BJ (cell line): ENCODE data around the gene DOCK1. TPM values are rescaled to one million over a fixed set of nuclear protein-coding genes. Genes with fewer than 3 reads are reported as not detected.

ENCODE experiments used
- CTCF ChIA-PET: fragments of 350-600 bp; formaldehyde crosslinking; extraction: SDS; loops from one replicate; lab custom pipeline; 2021; ENCODE audit warnings: antibody characterized with exemption, inconsistent platforms; lab: Yijun Ruan, JAX
- POLR2A ChIA-PET: fragments of 300-600 bp; sonication (Branson Sonifier 250); formaldehyde crosslinking; extraction: SDS; loops from one replicate; lab custom pipeline; 2021; ENCODE audit warnings: antibody characterized with exemption; lab: Charles Lee
- DNase-seq: peaks from one replicate; pipeline ENCODE4 v3.0.0-alpha.2; 2011; ENCODE audit warnings: low read depth
- H3K27me3 ChIP-seq: 2 replicates; pipeline ENCODE4 v1.6.0; 2011; ENCODE audit warnings: low read length; ENCODE audit not compliant: control insufficient read depth, insufficient read depth
- H3K36me3 ChIP-seq: 2 replicates; pipeline ENCODE4 v1.5.1; 2011; ENCODE audit warnings: low read length; ENCODE audit not compliant: control insufficient read depth, insufficient read depth
- H3K4me3 ChIP-seq: 2 replicates; pipeline ENCODE4 v1.5.1; 2011; ENCODE audit warnings: low read depth, mild to moderate bottlenecking, control low read depth, low read length
- CTCF ChIP-seq: IDR thresholded peaks from 2 replicates; pipeline ENCODE4 v1.5.1; 2011; ENCODE audit warnings: low read depth, mild to moderate bottlenecking, control low read depth, inconsistent platforms, low read length, moderate library complexity; ENCODE audit not compliant: insufficient read depth
- polyA plus RNA-seq: library from polyadenylated mRNA; depleted of rRNA; stranded (reverse); fragments of >200 nt; gene quantifications from 2 replicates; pipeline ENCODE4 v1.2.3, GENCODE V29; 2011

Gene DOCK1
- polyA plus RNA-seq, 1 experiment: 20.0 TPM

GRCh38 chr10:127353544-127353943 lies 448.3 kb downstream of the DOCK1 start:
- Histone ChIP-seq H3K4me3 (no peak overlapping the region), H3K36me3 (peaks cover 3% of the 10 kb centered on the region; the same call in 1 of the 2 replicates), H3K27me3 (no peaks in the 10 kb centered on the region)
- CTCF ChIA-PET: interaction anchor here (1.1 kb wide), 1 partner anchor 10 kb away, joined by 3 read pairs; no protein-coding TSS in a partner anchor
- POLR2A ChIA-PET: no interaction called here
- no peak for DNase-seq
- no peak for TF ChIP-seq CTCF

GRCh38 chr10:127354255-127354654 lies 449.0 kb downstream of the DOCK1 start:
- POLR2A ChIA-PET: no interaction called here
- Histone ChIP-seq H3K4me3 (no peak overlapping the region), H3K36me3 (peaks cover 3% of the 10 kb centered on the region; the same call in 1 of the 2 replicates), H3K27me3 (no peaks in the 10 kb centered on the region)
- no peak for TF ChIP-seq CTCF
- CTCF ChIA-PET: interaction anchor here (0.6 to 1.2 kb wide), 2 partner anchors 10 to 404 kb away, joined by 3 read pairs; no protein-coding TSS in a partner anchor
- no peak for DNase-seq

GRCh38 chr10:127354992-127355391 lies 449.8 kb downstream of the DOCK1 start:
- Histone ChIP-seq H3K4me3 (no peak overlapping the region), H3K36me3 (peaks cover 3% of the 10 kb centered on the region; the same call in 1 of the 2 replicates), H3K27me3 (no peaks in the 10 kb centered on the region)
- ChIA-PET CTCF (interaction anchor here (0.6 to 1.2 kb wide), 2 partner anchors 11 to 403 kb away, joined by 3 read pairs; no protein-coding TSS in a partner anchor), POLR2A (no interaction called here)
- peak; percentile 30; the same call in 1 of the 2 replicates for TF ChIP-seq CTCF
- DNase-seq: no peak

GRCh38 chr10:127356360-127356759 lies 451.1 kb downstream of the DOCK1 start:
- Histone ChIP-seq H3K27me3 (no peaks in the 10 kb centered on the region), H3K36me3 (peaks cover 3% of the 10 kb centered on the region; the same call in 1 of the 2 replicates), H3K4me3 (no peak overlapping the region)
- no peak for TF ChIP-seq CTCF
- POLR2A ChIA-PET: no interaction called here
- DNase-seq: no peak
- CTCF ChIA-PET: interaction anchor here (0.7 kb wide), 1 partner anchor 10 kb away, joined by 4 read pairs; no protein-coding TSS in a partner anchor

- Histone ChIP-seq H3K4me3 (no peak overlapping the region), H3K27me3 (no peaks in the 10 kb centered on the region), H3K36me3 (peaks cover 3% of the 10 kb centered on the region; the same call in 1 of the 2 replicates)
- DNase-seq: no peak
- ChIA-PET POLR2A (no interaction called here), CTCF (interaction anchor here (0.7 kb wide), 1 partner anchor 9 kb away, joined by 4 read pairs; no protein-coding TSS in a partner anchor)
- no peak for TF ChIP-seq CTCF
Measured at GRCh38 chr10:127357265-127357664, 452.0 kb downstream of the DOCK1 start.
